Neural cell (in vitro differentiated cells): Measurements from ENCODE around the gene ARFRP1. TPM values are rescaled to one million over a fixed set of nuclear protein-coding genes. Genes with fewer than 3 reads are reported as not detected.
"Not testable (repeated sequence)": the region's sequence is repeated elsewhere in the genome, so short reads cannot be mapped to it uniquely, and the experiment has no call there.

ENCODE experiments used
- H2AFZ ChIP-seq: fragments of 200-600, 300-800 bp; sonication (generic), shearing (Covaris generic); 2 replicates; pipeline ENCODE4 v1.6.0; 2014; ENCODE audit warnings: low read depth, mild to moderate bottlenecking, antibody characterized with exemption, low read length, moderate library complexity
- H3F3A ChIP-seq: fragments of 200-600 bp; shearing (Covaris generic); 2 replicates; pipeline ENCODE4 v1.6.1; 2016; ENCODE audit warnings: mild to moderate bottlenecking, moderate library complexity, mixed read lengths, antibody characterized with exemption, low read length; ENCODE audit not compliant: insufficient read depth, poor library complexity, severe bottlenecking
- H3K27ac ChIP-seq: fragments of 200-600, 300-800 bp; sonication (generic), shearing (Covaris generic); 2 replicates; pipeline ENCODE4 v1.5.1; 2014; ENCODE audit warnings: mild to moderate bottlenecking, low read length, moderate library complexity
- H3K27me3 ChIP-seq: fragments of 300-800, 200-600 bp; sonication (generic), shearing (Covaris generic); 2 replicates; pipeline ENCODE4 v1.6.0; 2014; ENCODE audit warnings: mild to moderate bottlenecking, low read depth, low read length, moderate library complexity; ENCODE audit not compliant: insufficient read depth
- H3K36me3 ChIP-seq: fragments of 300-800, 200-600 bp; sonication (generic), shearing (Covaris generic); 2 replicates; pipeline ENCODE4 v1.5.1; 2014; ENCODE audit warnings: mild to moderate bottlenecking, antibody characterized with exemption, low read length, moderate library complexity; ENCODE audit not compliant: insufficient read depth
- H3K4me2 ChIP-seq: fragments of 300-800, 200-600 bp; sonication (generic), shearing (Covaris generic); 2 replicates; pipeline ENCODE4 v1.6.0; 2014; ENCODE audit warnings: mild to moderate bottlenecking, low read length
- H3K4me3 ChIP-seq: fragments of 300-800, 200-600 bp; sonication (generic), shearing (Covaris generic); 2 replicates; pipeline ENCODE4 v1.5.1; 2014; ENCODE audit warnings: mild to moderate bottlenecking, low read length, moderate library complexity
- H3K79me2 ChIP-seq: fragments of 200-600 bp; shearing (Covaris generic); replicated peaks from 2 replicates; pipeline ENCODE4 v1.6.0; 2014; ENCODE audit warnings: mild to moderate bottlenecking, low read length, moderate library complexity; ENCODE audit not compliant: insufficient read depth
- H3K9ac ChIP-seq: fragments of 300-800, 200-600 bp; sonication (generic), shearing (Covaris generic); 2 replicates; pipeline ENCODE4 v1.6.1; 2016; ENCODE audit warnings: mild to moderate bottlenecking, low read length, mixed read lengths
- H3K9me2 ChIP-seq: fragments of 200-600 bp; shearing (Covaris generic); 2 replicates; pipeline ENCODE4 v1.6.1; 2016; ENCODE audit warnings: mild to moderate bottlenecking, low read length, mixed read lengths; ENCODE audit not compliant: insufficient read depth
- H3K9me3 ChIP-seq: fragments of 200-600, 300-800 bp; sonication (generic), shearing (Covaris generic); 2 replicates; pipeline ENCODE4 v1.6.1; 2016; ENCODE audit warnings: mild to moderate bottlenecking, mixed run types, low read length, moderate library complexity, mixed read lengths
- H4K20me1 ChIP-seq: fragments of 200-600 bp; shearing (Covaris generic); 2 replicates; pipeline ENCODE4 v1.6.1; 2016; ENCODE audit warnings: mild to moderate bottlenecking, mixed run types; ENCODE audit not compliant: insufficient read depth
- CTCF ChIP-seq: fragments of 450-650 bp; IDR thresholded peaks from 2 replicates; pipeline ENCODE4 v1.5.1; 2014; ENCODE audit warnings: antibody characterized with exemption, mild to moderate bottlenecking, moderate library complexity; ENCODE audit not compliant: poor library complexity, severe bottlenecking
- EP300 ChIP-seq: fragments of 450-650 bp; conservative IDR thresholded peaks from 2 replicates; pipeline ENCODE4 v1.6.1; 2014; ENCODE audit warnings: antibody characterized with exemption, mild to moderate bottlenecking, moderate library complexity; ENCODE audit not compliant: poor library complexity, severe bottlenecking
- EZH2 ChIP-seq: fragments of 200-600, 300-800 bp; shearing (Covaris generic), sonication (generic); IDR thresholded peaks from 2 replicates; pipeline ENCODE4 v1.6.1; 2014; ENCODE audit warnings: antibody characterized with exemption, low read length, borderline replicate concordance, mild to moderate bottlenecking; ENCODE audit not compliant: insufficient read depth, poor library complexity, severe bottlenecking
- MXI1 ChIP-seq: fragments of 450-650 bp; conservative IDR thresholded peaks from 2 replicates; pipeline ENCODE4 v1.6.1; 2014; ENCODE audit warnings: antibody characterized with exemption, mild to moderate bottlenecking; ENCODE audit not compliant: poor library complexity, severe bottlenecking
- POLR2AphosphoS5 ChIP-seq: IDR thresholded peaks from 2 replicates; pipeline ENCODE4 v1.6.1; 2012
- RAD21 ChIP-seq: fragments of 450-650 bp; conservative IDR thresholded peaks from 2 replicates; pipeline ENCODE4 v1.6.1; 2014; ENCODE audit warnings: antibody characterized with exemption, mild to moderate bottlenecking, moderate library complexity
- REST ChIP-seq: IDR thresholded peaks from 2 replicates; pipeline ENCODE4 v1.6.1; 2012; ENCODE audit warnings: borderline replicate concordance
- SMC3 ChIP-seq: fragments of 450-650 bp; conservative IDR thresholded peaks from 2 replicates; pipeline ENCODE4 v1.6.1; 2014; ENCODE audit warnings: antibody characterized with exemption, mild to moderate bottlenecking, moderate library complexity; ENCODE audit not compliant: poor library complexity
- TAF1 ChIP-seq: IDR thresholded peaks from 2 replicates; pipeline ENCODE4 v1.6.1; 2012; ENCODE audit warnings: low read depth
- polyA plus RNA-seq: library from polyadenylated mRNA; depleted of rRNA; stranded (reverse); fragments of >200 nt; gene quantifications from 2 replicates; pipeline ENCODE4 v1.2.3, GENCODE V29; 2014

Gene ARFRP1
- polyA plus RNA-seq, 1 donor from 2014 or later: 70.9 TPM

GRCh38 chr20:63672666-63673065 lies 35.1 kb downstream of the ARFRP1 start:
- no peaks in the 10 kb centered on the region for H3F3A ChIP-seq
- no peak overlapping the region for H2AFZ ChIP-seq
- no peak overlapping the region for H3K9ac ChIP-seq
- no peaks in the 10 kb centered on the region for H3K27me3 ChIP-seq
- no peak for TF ChIP-seq RAD21
- no peak for TF ChIP-seq EP300
- TF ChIP-seq TAF1: no peak
- no peak for TF ChIP-seq SMC3
- TF ChIP-seq POLR2AphosphoS5: no peak
- TF ChIP-seq MXI1: no peak
- no peak for TF ChIP-seq EZH2
- TF ChIP-seq REST: no peak
- no peaks in the 10 kb centered on the region for H3K9me3 ChIP-seq
- H3K4me2 ChIP-seq: no peak overlapping the region
- no peaks in the 10 kb centered on the region for H3K36me3 ChIP-seq
- H3K79me2 ChIP-seq: no peaks in the 10 kb centered on the region
- H4K20me1 ChIP-seq: no peaks in the 10 kb centered on the region
- no peak overlapping the region for H3K27ac ChIP-seq
- H3K9me2 ChIP-seq: no peaks in the 10 kb centered on the region
- H3K4me3 ChIP-seq: no peak overlapping the region

GRCh38 chr20:63671695-63672094 lies 36.1 kb downstream of the ARFRP1 start:
- H3K36me3 ChIP-seq: not testable (repeated sequence)

GRCh38 chr20:63668351-63668750 lies 39.4 kb downstream of the ARFRP1 start:
- Histone ChIP-seq H3K36me3 (no peaks in the 10 kb centered on the region), H3K27ac (no peak overlapping the region), H3K27me3 (no peaks in the 10 kb centered on the region), H3K9me3 (no peaks in the 10 kb centered on the region), H3K9me2 (no peaks in the 10 kb centered on the region), H3K4me2 (no peak overlapping the region), H3F3A (no peaks in the 10 kb centered on the region), H4K20me1 (no peaks in the 10 kb centered on the region), H3K9ac (no peak overlapping the region), H2AFZ (no peak overlapping the region), H3K79me2 (no peaks in the 10 kb centered on the region), H3K4me3 (no peak overlapping the region)
- no peak for TF ChIP-seq POLR2AphosphoS5
- no peak for TF ChIP-seq CTCF

More at GRCh38 chr20:63671695-63672094, 36.1 kb downstream of the ARFRP1 start:
- not testable (repeated sequence) for H3F3A ChIP-seq, H4K20me1 ChIP-seq, H3K4me2 ChIP-seq, H3K27ac ChIP-seq, H3K9ac ChIP-seq, H3K79me2 ChIP-seq, H3K9me2 ChIP-seq, H3K4me3 ChIP-seq, H2AFZ ChIP-seq, H3K9me3 ChIP-seq, H3K27me3 ChIP-seq
